ENCODE data around the gene CPM.

- TF ChIP-seq CTCF (IDR thresholded peaks at IDR 0.05) (no peak), POLR2A (IDR thresholded peaks at IDR 0.05) (no peak), POLR2AphosphoS5 (IDR thresholded peaks at IDR 0.05) (no peak), EP300 (IDR thresholded peaks at IDR 0.05) (no peak)
Measured at GRCh38 chr12:68851592-68852306, 81.2 kb downstream of the CPM start.
